KOPT-K1 (cell line): ENCODE data around the gene IKZF4.

Source experiments
- H3K27ac ChIP-seq: fragments of 200-600 bp; sonication (generic); 2 replicates; pipeline ENCODE4 v1.5.1; 2016; ENCODE audit warnings: antibody characterized with exemption, mild to moderate bottlenecking, low read depth, low read length; ENCODE audit not compliant: poor library complexity, severe bottlenecking
- H3K36me3 ChIP-seq: fragments of 200-600 bp; sonication (generic); 2 replicates; pipeline ENCODE4 v1.5.1; 2017; ENCODE audit warnings: antibody characterized with exemption, mild to moderate bottlenecking, low read length, moderate library complexity; ENCODE audit not compliant: insufficient read depth
- H3K9me3 ChIP-seq: fragments of 200-600 bp; sonication (generic); 2 replicates; pipeline ENCODE4 v1.5.1; 2017; ENCODE audit warnings: antibody characterized with exemption, low read length, mild to moderate bottlenecking; ENCODE audit not compliant: insufficient read depth, poor library complexity, severe bottlenecking

The IKZF4 gene

DNA sequence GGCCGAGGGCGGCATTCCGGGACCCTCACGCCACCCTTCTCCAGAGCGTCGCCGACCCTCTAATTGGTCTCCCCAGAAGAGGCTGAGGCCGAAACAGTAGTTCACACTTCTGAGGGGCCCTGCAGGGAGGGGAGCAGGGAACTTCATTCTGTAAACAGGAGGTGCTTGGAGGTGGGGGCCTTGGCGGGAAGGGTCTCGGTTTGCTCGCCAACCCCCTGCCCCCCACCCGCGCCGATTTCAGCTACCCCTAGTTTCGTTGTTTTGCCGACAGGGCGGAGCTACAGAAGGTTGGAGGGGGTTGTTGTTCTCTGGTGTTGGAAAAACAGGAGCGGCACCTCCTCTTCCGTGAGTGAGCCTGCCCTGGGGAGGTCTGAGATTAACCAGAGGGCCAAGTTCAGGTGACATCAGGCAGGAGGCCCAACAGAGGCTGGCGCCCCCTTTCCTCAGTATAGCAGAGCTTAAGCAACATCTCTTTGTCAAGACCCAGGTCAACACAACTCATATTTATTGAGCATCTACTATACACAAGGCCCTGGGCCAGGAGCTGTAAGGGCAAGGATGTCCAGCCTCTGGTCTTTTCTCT, 59.8 kb downstream of the IKZF4 start:
- Histone ChIP-seq H3K27ac (no peak overlapping the region), H3K36me3 (no peaks in the 10 kb centered on the region), H3K9me3 (no peaks in the 10 kb centered on the region)

DNA sequence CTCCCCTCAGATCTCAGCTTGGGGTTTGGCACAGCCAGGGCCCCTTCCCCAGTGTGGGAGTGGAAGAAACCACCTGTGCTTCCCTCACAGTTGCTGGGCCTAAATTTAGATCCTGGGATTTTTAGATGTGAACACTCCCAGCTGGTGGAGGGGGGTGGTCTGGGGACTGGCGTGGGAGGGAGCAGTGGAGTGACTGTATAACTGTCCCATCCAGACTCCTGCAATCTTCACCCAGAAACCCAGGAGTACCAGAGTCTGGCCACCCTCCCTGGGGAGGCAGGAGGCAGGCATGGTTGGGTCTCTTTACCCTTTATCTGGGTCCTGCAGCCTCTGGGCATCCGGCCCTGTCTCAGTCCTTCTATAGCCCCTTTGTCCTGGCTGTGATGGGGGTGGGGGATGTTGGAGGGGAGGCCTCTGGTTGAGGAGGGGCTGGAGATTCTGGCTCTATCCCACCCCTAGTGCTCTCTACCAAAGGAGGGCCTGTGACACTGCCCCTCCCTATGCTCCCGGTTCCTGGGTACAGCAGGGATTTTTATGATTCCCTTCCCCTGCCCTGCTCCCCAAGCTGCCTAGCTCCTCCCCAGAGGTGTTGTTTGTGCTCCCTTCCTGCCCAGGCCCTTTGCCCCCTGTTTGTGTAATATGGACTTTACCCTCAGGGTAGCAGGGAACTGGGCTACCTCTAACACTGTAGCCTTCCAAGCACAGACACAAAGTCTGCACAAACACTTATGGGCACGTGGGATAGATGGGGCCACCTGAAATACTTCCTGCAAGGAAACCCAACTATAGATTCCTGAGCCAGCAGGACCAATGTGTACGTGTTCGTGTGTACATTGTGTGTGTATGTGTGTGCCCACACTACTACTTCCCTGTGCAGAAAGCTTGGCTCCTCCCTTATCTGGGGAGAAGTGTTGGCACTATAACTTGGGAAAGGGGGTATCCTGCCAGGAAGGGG, 60.8 kb downstream of the IKZF4 start:
- no peaks in the 10 kb centered on the region for H3K36me3 ChIP-seq
- no peak overlapping the region for H3K27ac ChIP-seq
- H3K9me3 ChIP-seq: no peaks in the 10 kb centered on the region

GRCh38 chr12:56082382-56082781, 61.5 kb downstream of the IKZF4 start:
- Histone ChIP-seq H3K9me3 (no peaks in the 10 kb centered on the region), H3K27ac (no peak overlapping the region), H3K36me3 (no peaks in the 10 kb centered on the region)

DNA sequence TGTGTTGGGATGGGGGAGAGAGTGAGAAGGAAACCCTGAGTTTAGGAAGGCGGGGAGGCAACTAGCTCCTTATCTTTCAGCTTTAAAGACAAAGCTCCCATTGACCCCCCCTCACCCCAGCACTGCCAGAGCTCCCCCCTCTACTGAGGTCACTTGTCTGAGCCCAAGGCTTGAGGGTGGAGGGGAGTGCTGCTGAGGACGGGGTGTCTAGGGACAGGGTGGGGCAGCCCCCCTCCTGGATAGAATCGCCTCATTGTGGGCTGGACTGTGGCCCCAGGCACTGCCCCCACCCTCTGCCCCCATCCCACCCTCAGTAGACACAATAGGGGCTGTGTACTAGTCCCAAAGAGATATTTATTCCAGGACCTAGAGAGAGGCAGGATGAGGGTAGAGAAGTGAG, 62.1 kb downstream of the IKZF4 start:
- H3K36me3 ChIP-seq: no peaks in the 10 kb centered on the region
- H3K9me3 ChIP-seq: no peaks in the 10 kb centered on the region
- H3K27ac ChIP-seq: no peak overlapping the region

DNA sequence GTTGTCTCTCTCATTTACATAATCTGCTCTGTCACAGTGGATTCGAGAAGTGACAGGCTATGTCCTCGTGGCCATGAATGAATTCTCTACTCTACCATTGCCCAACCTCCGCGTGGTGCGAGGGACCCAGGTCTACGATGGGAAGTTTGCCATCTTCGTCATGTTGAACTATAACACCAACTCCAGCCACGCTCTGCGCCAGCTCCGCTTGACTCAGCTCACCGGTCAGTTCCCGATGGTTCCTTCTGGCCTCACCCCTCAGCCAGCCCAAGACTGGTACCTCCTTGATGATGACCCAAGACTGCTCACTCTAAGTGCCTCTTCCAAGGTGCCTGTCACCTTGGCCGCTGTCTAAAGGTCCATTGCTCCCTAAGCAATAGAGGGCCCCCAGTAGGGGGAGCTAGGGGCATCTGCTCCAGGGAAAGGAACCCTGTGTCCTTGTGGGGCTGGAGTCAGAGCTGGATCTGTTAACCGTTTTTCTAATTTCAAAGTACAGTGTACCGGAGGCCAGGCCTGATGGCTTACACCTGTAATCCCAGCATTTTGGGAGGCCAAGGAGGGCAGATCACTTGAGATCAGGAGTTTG, 64.2 kb downstream of the IKZF4 start:
- no peaks in the 10 kb centered on the region for H3K9me3 ChIP-seq
- H3K27ac ChIP-seq: no peak overlapping the region
- H3K36me3 ChIP-seq: no peaks in the 10 kb centered on the region

DNA sequence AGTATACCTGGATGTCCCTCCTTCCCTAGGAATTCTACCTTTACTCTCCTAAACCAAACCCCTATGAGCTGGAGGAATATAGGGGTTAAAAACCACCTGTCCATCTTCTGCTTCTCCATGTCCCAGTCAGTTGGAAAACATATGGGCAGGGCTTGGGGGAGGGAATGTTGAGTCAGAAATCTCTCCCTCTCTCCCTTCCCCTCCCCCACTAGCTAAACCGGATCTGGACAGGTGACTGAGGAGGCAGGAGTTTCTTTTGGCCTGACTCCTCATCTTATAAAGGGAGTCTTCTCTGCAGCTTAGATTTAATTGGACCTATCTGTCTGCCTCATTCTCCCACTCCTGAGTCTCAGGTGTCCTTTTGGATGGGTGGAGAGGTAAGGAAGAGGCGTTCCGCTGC, 65.3 kb downstream of the IKZF4 start:
- no peaks in the 10 kb centered on the region for H3K36me3 ChIP-seq
- no peaks in the 10 kb centered on the region for H3K9me3 ChIP-seq
- no peak overlapping the region for H3K27ac ChIP-seq

- no peaks in the 10 kb centered on the region for H3K36me3 ChIP-seq
- H3K27ac ChIP-seq: no peak overlapping the region
Measured at GRCh38 chr12:56086608-56087007, 65.8 kb downstream of the IKZF4 start.

DNA sequence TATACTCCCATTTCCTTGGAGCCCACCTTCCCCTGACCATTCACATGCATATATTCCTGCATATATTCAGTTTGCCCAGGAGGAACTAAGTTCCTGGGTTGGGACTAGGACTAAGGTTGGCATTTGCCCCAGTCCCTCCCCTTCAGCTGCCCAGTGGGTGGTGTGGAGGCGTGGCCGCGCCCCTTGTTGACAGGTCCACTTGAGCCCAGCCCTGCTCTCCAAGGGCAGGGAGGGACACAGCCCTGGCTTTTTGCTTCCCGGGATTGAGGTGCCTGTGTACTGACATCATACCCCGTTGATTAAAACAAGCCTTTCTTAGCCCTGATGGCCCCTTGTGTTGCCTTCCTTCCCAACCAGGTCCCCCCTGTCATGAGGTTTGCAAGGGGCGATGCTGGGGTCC, 66.4 kb downstream of the IKZF4 start:
- Histone ChIP-seq H3K27ac (no peak overlapping the region), H3K9me3 (no peaks in the 10 kb centered on the region), H3K36me3 (no peaks in the 10 kb centered on the region)

More at GRCh38 chr12:56086608-56087007, 65.8 kb downstream of the IKZF4 start:
- H3K9me3 ChIP-seq: no peaks in the 10 kb centered on the region
